Activated CD4-positive, CD25-positive, alpha-beta regulatory T cell treated with anti-CD3 and anti-CD28 coated beads, Interleukin-2, amount 50 U/mL, for 72 hours (primary cell): ENCODE results near the gene PRDM16.
A peak's percentile ranks its signal among the peaks of the same experiment; 100 is the strongest.

Experiments
- DNase-seq: peaks from one replicate; pipeline ENCODE4 v3.0.0; 2021

PRDM16 gene

GRCh38 chr1:3292868-3293562 is 224.0 kb downstream of the PRDM16 start:
- DNase-seq: no peak

- DNase-seq: no peak
These were observed 224.6 kb downstream of the PRDM16 start for GRCh38 chr1:3293563-3294080.

GRCh38 chr1:3294450-3294849 is 225.4 kb downstream of the PRDM16 start:
- no peak for DNase-seq

- no peak for DNase-seq
These were observed 226.8 kb downstream of the PRDM16 start for GRCh38 chr1:3295846-3296245.

- no peak for DNase-seq
These were observed 227.3 kb downstream of the PRDM16 start for GRCh38 chr1:3296326-3296725.

- DNase-seq: no peak
These were observed 227.8 kb downstream of the PRDM16 start for GRCh38 chr1:3296826-3297225.

GRCh38 chr1:3297756-3298155 is 228.8 kb downstream of the PRDM16 start:
- no peak for DNase-seq

GRCh38 chr1:3298197-3298596 is 229.2 kb downstream of the PRDM16 start:
- DNase-seq: no peak

GRCh38 chr1:3304246-3304645 is 235.2 kb downstream of the PRDM16 start:
- DNase-seq: no peak

- no peak for DNase-seq
These were observed 235.7 kb downstream of the PRDM16 start for GRCh38 chr1:3304692-3305091.

- DNase-seq: no peak
These were observed 236.2 kb downstream of the PRDM16 start for GRCh38 chr1:3305156-3305555.

GRCh38 chr1:3306583-3307291 is 237.7 kb downstream of the PRDM16 start:
- no peak for DNase-seq

- no peak for DNase-seq
These were observed 238.4 kb downstream of the PRDM16 start for GRCh38 chr1:3307359-3307758.

- DNase-seq: no peak
These were observed 239.1 kb downstream of the PRDM16 start for GRCh38 chr1:3308053-3308452.

GRCh38 chr1:3310718-3311400 is 241.9 kb downstream of the PRDM16 start:
- no peak for DNase-seq

- no peak for DNase-seq
These were observed 242.7 kb downstream of the PRDM16 start for GRCh38 chr1:3311711-3312110.

GRCh38 chr1:3312310-3312897 is 243.4 kb downstream of the PRDM16 start:
- DNase-seq: no peak

- DNase-seq: peak; percentile 56
These were observed 244.0 kb downstream of the PRDM16 start for GRCh38 chr1:3312898-3313575.

- no peak for DNase-seq
These were observed 244.6 kb downstream of the PRDM16 start for GRCh38 chr1:3313576-3313950.

- DNase-seq: no peak
These were observed 245.7 kb downstream of the PRDM16 start for GRCh38 chr1:3314491-3315381.

GRCh38 chr1:3315399-3316339 is 246.7 kb downstream of the PRDM16 start:
- no peak for DNase-seq
